ENCODE results near the gene PSMB11. TPM values are rescaled to one million over a fixed set of nuclear protein-coding genes. Genes with fewer than 3 reads are reported as not detected.
A peak's percentile ranks its signal among the peaks of the same experiment; 100 is the strongest.

Gene PSMB11
- total RNA-seq, 1 donor from 2014 or later = not detected

DNA sequence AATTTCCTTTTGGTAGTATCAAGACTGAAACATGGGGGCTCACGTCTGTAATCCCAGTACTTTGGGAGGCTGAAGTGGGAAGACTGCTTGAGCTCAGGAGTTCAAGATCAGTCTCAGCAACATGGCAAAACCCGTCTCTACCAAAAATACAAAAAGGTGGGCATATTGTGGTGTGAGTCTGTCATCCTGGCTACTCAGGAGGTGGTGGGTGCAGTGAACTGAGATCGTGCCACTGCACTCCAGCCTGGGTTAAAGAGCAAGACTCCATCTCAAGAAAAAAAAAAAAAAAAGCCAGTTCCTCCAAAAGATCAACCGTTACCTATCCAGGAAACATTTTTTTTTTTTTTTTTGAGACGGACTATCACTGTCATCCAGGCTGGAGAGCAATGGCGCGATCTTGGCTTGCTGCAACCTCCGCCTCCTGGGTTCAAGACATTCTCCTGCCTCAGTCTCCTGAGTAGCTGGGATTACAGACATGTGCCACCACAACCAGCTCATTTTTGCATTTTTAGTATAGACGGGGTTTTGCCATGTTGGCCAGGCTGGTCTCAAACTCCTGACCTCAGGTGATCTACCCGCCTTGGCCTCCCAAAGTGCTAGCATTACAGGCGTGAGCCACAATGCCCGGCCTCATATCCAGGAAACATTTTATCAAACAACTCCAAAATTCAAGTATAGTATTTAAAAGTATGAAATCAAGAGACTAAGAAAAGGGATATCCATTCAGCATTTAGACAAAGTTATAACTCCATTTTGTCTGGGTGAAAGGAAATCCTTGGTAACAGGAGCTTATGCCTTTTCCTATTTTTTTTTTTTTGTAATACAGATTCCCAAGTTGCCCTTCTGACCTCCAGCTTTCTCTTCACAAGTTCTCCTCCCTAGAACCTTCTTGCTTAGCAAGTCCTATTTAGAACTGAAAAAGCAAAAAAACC, 49.5 kb downstream of the PSMB11 start:
- H3K27ac Mint-ChIP-seq (ENCODE audit: unreplicated experiment) = peak overlapping the region; percentile 3

DNA sequence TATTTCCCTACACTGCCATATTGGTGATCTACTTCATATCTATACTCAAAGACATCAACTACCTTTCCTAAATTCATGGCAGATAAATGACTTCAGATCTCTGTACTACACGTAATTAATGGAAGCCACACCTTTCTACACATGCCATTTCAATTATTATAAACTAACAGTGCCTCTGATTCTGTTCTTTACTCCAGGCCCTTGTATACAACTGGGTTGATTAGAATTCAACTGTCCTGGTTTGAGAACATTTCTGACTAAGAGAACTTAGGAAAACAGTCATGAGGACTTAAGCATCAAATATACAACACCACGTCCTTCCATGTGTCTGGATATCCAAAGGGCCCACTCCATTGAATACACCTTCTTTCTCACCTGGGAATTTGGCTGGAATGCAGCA, 51.1 kb downstream of the PSMB11 start:
- H3K9me3 Mint-ChIP-seq (ENCODE audit: unreplicated experiment) = no peaks in the 10 kb centered on the region
- H3K36me3 Mint-ChIP-seq (ENCODE audit: low read depth, unreplicated experiment) = peaks cover 26% of the 10 kb centered on the region
- peaks cover 35% of the 10 kb centered on the region for H3K4me1 Mint-ChIP-seq (ENCODE audit: unreplicated experiment)
- no peak for DNase-seq (ENCODE audit: low spot score)
- H3K4me3 Mint-ChIP-seq (ENCODE audit: unreplicated experiment) = peak overlapping the region; percentile 47
- TF ChIP-seq, protein P1, sequence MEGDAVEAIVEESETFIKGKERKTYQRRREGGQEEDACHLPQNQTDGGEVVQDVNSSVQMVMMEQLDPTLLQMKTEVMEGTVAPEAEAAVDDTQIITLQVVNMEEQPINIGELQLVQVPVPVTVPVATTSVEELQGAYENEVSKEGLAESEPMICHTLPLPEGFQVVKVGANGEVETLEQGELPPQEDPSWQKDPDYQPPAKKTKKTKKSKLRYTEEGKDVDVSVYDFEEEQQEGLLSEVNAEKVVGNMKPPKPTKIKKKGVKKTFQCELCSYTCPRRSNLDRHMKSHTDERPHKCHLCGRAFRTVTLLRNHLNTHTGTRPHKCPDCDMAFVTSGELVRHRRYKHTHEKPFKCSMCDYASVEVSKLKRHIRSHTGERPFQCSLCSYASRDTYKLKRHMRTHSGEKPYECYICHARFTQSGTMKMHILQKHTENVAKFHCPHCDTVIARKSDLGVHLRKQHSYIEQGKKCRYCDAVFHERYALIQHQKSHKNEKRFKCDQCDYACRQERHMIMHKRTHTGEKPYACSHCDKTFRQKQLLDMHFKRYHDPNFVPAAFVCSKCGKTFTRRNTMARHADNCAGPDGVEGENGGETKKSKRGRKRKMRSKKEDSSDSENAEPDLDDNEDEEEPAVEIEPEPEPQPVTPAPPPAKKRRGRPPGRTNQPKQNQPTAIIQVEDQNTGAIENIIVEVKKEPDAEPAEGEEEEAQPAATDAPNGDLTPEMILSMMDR (IDR thresholded peaks at IDR 0.05; ENCODE audit: unreplicated experiment) = no peak
- H3K27ac Mint-ChIP-seq (ENCODE audit: unreplicated experiment) = peak overlapping the region; percentile 3
- H3K27me3 Mint-ChIP-seq (ENCODE audit: unreplicated experiment) = peaks cover 1% of the 10 kb centered on the region

More for the DNA sequence above, 49.5 kb downstream of the PSMB11 start:
- DNase-seq (ENCODE audit: low spot score) = no peak
- Mint-ChIP-seq H3K36me3 (ENCODE audit: low read depth, unreplicated experiment) (peaks cover 30% of the 10 kb centered on the region), H3K27me3 (ENCODE audit: unreplicated experiment) (peaks cover 1% of the 10 kb centered on the region), H3K9me3 (ENCODE audit: unreplicated experiment) (no peaks in the 10 kb centered on the region), H3K4me3 (ENCODE audit: unreplicated experiment) (peak overlapping the region; percentile 7), H3K4me1 (ENCODE audit: unreplicated experiment) (peaks cover 23% of the 10 kb centered on the region)
- TF ChIP-seq, protein P1 (IDR thresholded peaks at IDR 0.05; ENCODE audit: unreplicated experiment) = no peak

DNA sequence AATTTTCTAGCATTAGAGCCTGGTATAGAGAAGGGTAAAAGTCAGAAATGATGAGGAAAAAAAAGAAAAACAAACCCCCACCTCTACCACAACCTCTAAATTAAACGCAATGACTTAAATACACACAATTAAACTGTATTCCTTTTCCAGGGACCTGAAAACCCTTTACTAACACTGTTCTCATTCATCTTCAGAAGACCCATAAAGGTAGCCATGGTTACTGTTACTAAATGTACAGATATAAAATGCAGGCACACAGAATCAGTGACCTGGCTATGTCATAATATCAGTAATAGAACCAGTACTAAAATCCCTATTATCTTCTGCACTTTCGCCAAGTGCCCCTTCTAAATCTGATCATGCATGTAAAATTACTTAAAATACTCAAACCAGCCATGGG, 51.5 kb downstream of the PSMB11 start:
- H3K36me3 Mint-ChIP-seq (ENCODE audit: low read depth, unreplicated experiment) = peaks cover 26% of the 10 kb centered on the region
- DNase-seq (ENCODE audit: low spot score) = no peak
- H3K4me1 Mint-ChIP-seq (ENCODE audit: unreplicated experiment) = peaks cover 35% of the 10 kb centered on the region
- no peak overlapping the region for H3K27ac Mint-ChIP-seq (ENCODE audit: unreplicated experiment)
- no peaks in the 10 kb centered on the region for H3K9me3 Mint-ChIP-seq (ENCODE audit: unreplicated experiment)
- TF ChIP-seq, protein P1 (IDR thresholded peaks at IDR 0.05; ENCODE audit: unreplicated experiment) = no peak
- H3K27me3 Mint-ChIP-seq (ENCODE audit: unreplicated experiment) = peaks cover 1% of the 10 kb centered on the region
- peak overlapping the region; percentile 47 for H3K4me3 Mint-ChIP-seq (ENCODE audit: unreplicated experiment)

Other genes with a start within 250 kb of the PSMB11 start
- gene SLC7A7, start 226.8 kb upstream of the PSMB11 start, total RNA-seq (ENCODE audit: unreplicated experiment) = 15.0 TPM
- gene MRPL52, start 212.3 kb upstream of the PSMB11 start, total RNA-seq (ENCODE audit: unreplicated experiment) = 126 TPM
- gene MMP14, start 205.6 kb upstream of the PSMB11 start, total RNA-seq (ENCODE audit: unreplicated experiment) = 819 TPM
- gene LRP10, start 170.5 kb upstream of the PSMB11 start, total RNA-seq (ENCODE audit: unreplicated experiment) = 105 TPM
- 0.36 TPM for gene REM2, start 159.0 kb upstream of the PSMB11 start, total RNA-seq (ENCODE audit: unreplicated experiment)
- 52.4 TPM for gene RBM23, start 123.1 kb upstream of the PSMB11 start, total RNA-seq (ENCODE audit: unreplicated experiment)
- 57.9 TPM for gene PRMT5, start 112.8 kb upstream of the PSMB11 start, total RNA-seq (ENCODE audit: unreplicated experiment)
- gene HAUS4, start 85.1 kb upstream of the PSMB11 start, total RNA-seq (ENCODE audit: unreplicated experiment) = 35.5 TPM
- 7.2 TPM for gene AJUBA, start 59.7 kb upstream of the PSMB11 start, total RNA-seq (ENCODE audit: unreplicated experiment)
- gene C14orf93, start 32.1 kb upstream of the PSMB11 start, total RNA-seq (ENCODE audit: unreplicated experiment) = 9.0 TPM
- gene PSMB5, start 7.3 kb upstream of the PSMB11 start, total RNA-seq (ENCODE audit: unreplicated experiment) = 177 TPM
- gene CDH24, start 15.3 kb downstream of the PSMB11 start, total RNA-seq (ENCODE audit: unreplicated experiment) = 13.6 TPM
- 226 TPM for gene ACIN1, start 52.9 kb downstream of the PSMB11 start, total RNA-seq (ENCODE audit: unreplicated experiment)
- 55.2 TPM for gene C14orf119, start 53.3 kb downstream of the PSMB11 start, total RNA-seq (ENCODE audit: unreplicated experiment)
- not detected for gene CIROP, start 62.8 kb downstream of the PSMB11 start, total RNA-seq (ENCODE audit: unreplicated experiment)
- not detected for gene CEBPE, start 77.0 kb downstream of the PSMB11 start, total RNA-seq (ENCODE audit: unreplicated experiment)
- gene SLC7A8, start 141.4 kb downstream of the PSMB11 start, total RNA-seq (ENCODE audit: unreplicated experiment) = 24.3 TPM
- gene RNF212B, start 195.7 kb downstream of the PSMB11 start, total RNA-seq (ENCODE audit: unreplicated experiment) = not detected
- 21.7 TPM for gene HOMEZ, start 243.9 kb downstream of the PSMB11 start, total RNA-seq (ENCODE audit: unreplicated experiment)

Data from endothelial cell (in vitro differentiated cells).